Central memory CD8-positive, alpha-beta T cell (primary cell): Measurements from ENCODE around the gene ARID4B.
A peak's percentile ranks its signal among the peaks of the same experiment; 100 is the strongest.

ENCODE experiments used
- ATAC-seq: fragments of 150-1000 bp; cut with Tn5 transposase; replicated peaks from 2 replicates; pipeline ENCODE4 v1.10.0; 2022; ENCODE audit warnings: mild to moderate bottlenecking, moderate FRiP score, moderate number of reproducible peaks; ENCODE audit not compliant: poor library complexity, severe bottlenecking; ENCODE audit errors: extremely low read depth
- DNase-seq, 2 donors: peaks; one replicate each; pipeline ENCODE4 v3.0.0; 2021; ENCODE audit warnings: low spot score in 2 of 2
- H3K27ac Mint-ChIP-seq: one replicate; pipeline ENCODE4 v1.8.0; 2022; ENCODE audit warnings: low read depth, mild to moderate bottlenecking, moderate library complexity, mixed read lengths
- H3K27me3 Mint-ChIP-seq: one replicate; pipeline ENCODE4 v1.8.0; 2022; ENCODE audit warnings: mixed read lengths
- H3K36me3 Mint-ChIP-seq: one replicate; pipeline ENCODE4 v1.8.0; 2022; ENCODE audit warnings: mild to moderate bottlenecking, moderate library complexity, mixed read lengths; ENCODE audit not compliant: insufficient read depth
- H3K4me1 Mint-ChIP-seq: one replicate; pipeline ENCODE4 v1.8.0; 2022; ENCODE audit warnings: mixed read lengths
- H3K4me3 Mint-ChIP-seq: one replicate; pipeline ENCODE4 v1.8.0; 2022; ENCODE audit warnings: mild to moderate bottlenecking, moderate library complexity, mixed read lengths
- H3K9me3 Mint-ChIP-seq: one replicate; pipeline ENCODE4 v1.8.0; 2022; ENCODE audit warnings: mixed read lengths

The ARID4B gene

DNA sequence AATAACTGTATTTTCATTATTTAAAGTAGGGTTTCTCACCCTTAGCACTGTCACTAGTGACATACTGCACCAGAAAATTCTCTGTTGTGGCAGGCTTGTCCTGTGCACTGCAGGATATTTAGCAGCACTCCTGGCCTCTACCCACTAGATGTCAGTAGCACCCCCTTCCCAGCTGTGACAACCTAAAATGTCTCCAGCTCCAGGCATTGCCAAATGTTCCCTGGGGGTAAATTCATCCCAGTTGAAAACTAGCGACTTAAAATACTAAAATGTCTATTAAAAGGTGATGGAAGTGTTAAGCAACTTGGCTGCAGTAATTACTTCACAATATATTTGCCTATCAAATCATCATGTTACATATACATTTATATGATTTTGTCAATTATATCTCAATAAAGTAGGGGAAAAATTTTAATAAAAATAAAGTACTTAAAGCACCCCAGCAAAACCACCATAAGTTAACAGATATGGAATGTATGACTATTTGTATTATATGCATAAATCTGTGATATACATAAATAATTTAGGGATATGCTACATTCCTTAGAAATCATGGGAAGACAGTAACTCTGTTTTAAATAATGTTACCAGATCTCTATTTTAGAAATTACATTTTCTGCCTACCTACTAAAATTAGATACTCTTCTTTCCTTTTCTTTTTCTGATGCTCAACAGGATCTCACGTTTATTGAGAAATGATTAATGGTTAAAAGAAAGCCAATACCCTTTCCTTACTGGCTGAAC, 74.6 kb downstream of the ARID4B start:
- Mint-ChIP-seq H3K27ac (peak overlapping the region; percentile 49), H3K4me3 (no peak overlapping the region), H3K36me3 (peaks cover 17% of the 10 kb centered on the region), H3K27me3 (no peaks in the 10 kb centered on the region), H3K4me1 (peaks cover 11% of the 10 kb centered on the region), H3K9me3 (no peaks in the 10 kb centered on the region)
- ATAC-seq (peak; percentile 89), DNase-seq (peak; percentile 27 to 44)

DNA sequence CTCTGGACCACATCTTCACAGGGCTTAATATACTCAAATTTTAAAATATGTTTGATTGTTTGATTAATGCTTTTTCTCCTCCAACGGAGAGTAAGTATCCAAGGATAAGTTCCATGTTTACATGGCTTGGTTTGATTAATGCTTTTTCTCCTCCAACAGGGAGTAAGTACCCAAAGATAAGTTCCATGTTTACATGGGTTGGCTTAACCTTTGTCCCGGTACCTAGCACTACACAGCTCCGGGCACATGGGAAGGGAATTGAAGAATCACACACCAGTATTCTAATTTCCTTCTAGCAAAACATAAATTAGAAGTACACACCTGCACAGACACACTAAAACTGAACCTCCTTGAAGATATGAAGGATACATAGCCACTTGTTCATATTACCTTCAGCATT, 77.5 kb downstream of the ARID4B start:
- Mint-ChIP-seq H3K27ac (no peak overlapping the region), H3K36me3 (peaks cover 24% of the 10 kb centered on the region)

DNA sequence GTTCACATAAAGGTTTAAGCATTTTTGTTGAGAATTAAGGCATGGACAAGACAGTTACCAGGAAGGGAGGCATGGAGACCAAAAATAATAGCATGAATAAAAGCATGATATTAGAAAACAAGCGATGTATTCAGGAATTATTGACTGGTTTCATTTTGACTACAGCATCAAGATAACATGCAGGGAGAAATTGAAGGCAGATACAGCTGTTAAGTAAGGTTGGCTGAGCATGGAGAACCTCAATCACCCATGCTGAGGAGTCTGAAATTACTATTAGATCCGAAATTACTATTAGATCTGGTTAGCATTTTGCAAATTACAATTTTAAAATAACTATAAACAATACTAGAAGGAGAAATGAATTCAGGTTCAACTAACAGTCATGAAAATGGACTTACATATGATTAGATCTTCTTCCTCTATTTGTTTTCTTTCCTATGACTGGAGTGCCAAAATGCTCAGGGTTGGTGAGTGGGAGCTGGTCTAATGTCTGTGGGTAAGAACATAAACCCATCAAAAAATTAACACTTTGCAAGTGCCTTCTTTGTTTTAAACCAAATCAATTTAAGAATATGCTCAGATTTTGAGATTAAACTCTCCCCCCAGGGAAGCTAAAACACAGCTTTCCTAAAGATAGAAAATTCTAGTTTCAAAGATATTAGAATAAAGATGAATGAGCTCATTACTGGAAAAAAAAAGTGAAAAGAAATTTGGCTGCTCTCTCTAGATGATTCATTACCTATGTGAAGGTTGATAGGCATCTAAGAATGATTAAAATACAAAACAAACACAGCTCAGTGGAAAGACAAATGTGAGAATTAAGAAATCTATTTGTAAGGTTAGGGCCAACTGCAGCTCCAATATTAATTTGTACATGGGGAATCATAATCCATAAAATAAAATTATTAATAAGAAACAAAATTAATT, 81.7 kb downstream of the ARID4B start:
- ATAC-seq (no peak), DNase-seq (no peak)
- Mint-ChIP-seq H3K27me3 (no peaks in the 10 kb centered on the region), H3K4me1 (peaks cover 26% of the 10 kb centered on the region), H3K27ac (peak overlapping the region; percentile 81), H3K9me3 (no peaks in the 10 kb centered on the region), H3K4me3 (no peak overlapping the region), H3K36me3 (peaks cover 30% of the 10 kb centered on the region)

More for the DNA sequence above, 77.5 kb downstream of the ARID4B start:
- no peak for DNase-seq
- Mint-ChIP-seq H3K4me1 (peaks cover 18% of the 10 kb centered on the region), H3K9me3 (no peaks in the 10 kb centered on the region), H3K27me3 (no peaks in the 10 kb centered on the region), H3K4me3 (no peak overlapping the region)
- ATAC-seq = no peak

DNA sequence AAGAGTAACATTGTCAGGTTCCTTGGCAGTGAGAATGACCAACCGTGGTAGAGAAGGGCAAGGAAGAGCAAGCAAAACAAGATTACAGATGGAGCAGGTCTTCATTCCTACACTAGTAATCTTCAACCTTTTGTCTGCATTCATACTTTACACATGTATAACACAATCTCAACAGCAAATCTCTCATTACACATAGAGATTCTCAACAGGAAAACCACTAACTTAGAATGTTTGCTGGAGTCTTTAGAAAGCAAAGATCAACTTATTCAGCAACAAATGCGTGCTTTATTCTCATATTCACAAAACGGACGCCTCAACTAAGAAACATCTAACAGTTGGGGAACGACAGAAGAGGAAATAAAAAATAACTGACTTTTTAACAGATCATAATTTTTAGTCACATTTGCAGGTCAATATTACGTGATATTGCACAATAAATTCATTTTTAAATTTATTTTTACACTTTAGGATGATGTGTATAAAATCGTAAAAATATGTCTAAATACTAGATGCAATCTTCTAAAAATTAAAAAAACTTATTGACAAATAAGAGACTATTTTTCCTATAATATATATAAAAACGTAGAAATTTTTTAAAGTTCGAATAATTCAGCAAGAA, 82.9 kb downstream of the ARID4B start:
- Mint-ChIP-seq H3K4me1 (peaks cover 33% of the 10 kb centered on the region), H3K36me3 (peaks cover 29% of the 10 kb centered on the region), H3K27ac (peak overlapping the region; percentile 81)

DNA sequence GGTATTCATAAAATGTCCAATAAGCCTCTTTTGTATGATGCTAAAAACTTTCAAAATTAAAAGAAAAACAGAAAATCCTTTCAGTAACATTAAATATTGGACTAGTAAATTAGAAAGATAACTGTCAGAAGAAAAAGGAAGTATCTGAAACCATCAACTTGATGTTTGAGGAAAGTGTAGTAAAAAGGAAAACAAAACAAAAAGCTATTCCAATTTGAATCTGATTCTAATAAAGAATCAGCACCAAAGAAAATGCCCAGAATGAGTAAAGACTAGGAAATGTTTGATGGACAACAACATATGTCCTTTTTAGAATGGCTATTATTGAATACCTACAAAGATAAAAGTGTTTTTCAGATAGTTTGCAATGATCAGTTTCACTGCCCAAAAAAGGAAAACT, 87.0 kb downstream of the ARID4B start:
- DNase-seq (no peak), ATAC-seq (no peak)
- no peaks in the 10 kb centered on the region for H3K27me3 Mint-ChIP-seq
- H3K4me3 Mint-ChIP-seq = no peak overlapping the region
- no peaks in the 10 kb centered on the region for H3K9me3 Mint-ChIP-seq
- H3K27ac Mint-ChIP-seq = peak overlapping the region; percentile 46
- peaks cover 37% of the 10 kb centered on the region for H3K36me3 Mint-ChIP-seq
- peaks cover 33% of the 10 kb centered on the region for H3K4me1 Mint-ChIP-seq

More for the DNA sequence above, 82.9 kb downstream of the ARID4B start:
- no peaks in the 10 kb centered on the region for H3K9me3 Mint-ChIP-seq
- DNase-seq (no peak), ATAC-seq (no peak)
- no peaks in the 10 kb centered on the region for H3K27me3 Mint-ChIP-seq
- H3K4me3 Mint-ChIP-seq = no peak overlapping the region

DNA sequence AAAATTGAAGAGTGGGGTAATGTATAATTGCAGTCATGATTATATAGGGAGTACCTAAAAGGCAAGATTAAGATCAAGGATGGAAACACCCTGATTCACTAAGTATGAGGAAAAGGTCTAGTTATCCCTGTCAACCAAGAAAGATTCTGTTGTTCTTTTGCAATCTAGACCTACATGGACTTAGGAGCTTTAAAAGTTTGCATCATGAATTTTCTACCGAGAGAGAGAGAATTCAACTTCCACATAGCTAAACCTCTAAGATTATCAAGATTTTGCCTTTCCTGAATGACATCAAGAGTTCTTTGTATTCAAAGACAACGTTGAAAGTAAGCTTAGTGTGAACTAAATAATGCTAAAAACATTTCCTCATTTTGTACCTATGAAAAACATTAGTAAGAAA, 88.1 kb downstream of the ARID4B start:
- Mint-ChIP-seq H3K4me1 (peaks cover 25% of the 10 kb centered on the region), H3K27ac (no peak overlapping the region), H3K9me3 (no peaks in the 10 kb centered on the region), H3K4me3 (no peak overlapping the region), H3K36me3 (peaks cover 44% of the 10 kb centered on the region), H3K27me3 (no peaks in the 10 kb centered on the region)
- ATAC-seq (no peak), DNase-seq (no peak)

DNA sequence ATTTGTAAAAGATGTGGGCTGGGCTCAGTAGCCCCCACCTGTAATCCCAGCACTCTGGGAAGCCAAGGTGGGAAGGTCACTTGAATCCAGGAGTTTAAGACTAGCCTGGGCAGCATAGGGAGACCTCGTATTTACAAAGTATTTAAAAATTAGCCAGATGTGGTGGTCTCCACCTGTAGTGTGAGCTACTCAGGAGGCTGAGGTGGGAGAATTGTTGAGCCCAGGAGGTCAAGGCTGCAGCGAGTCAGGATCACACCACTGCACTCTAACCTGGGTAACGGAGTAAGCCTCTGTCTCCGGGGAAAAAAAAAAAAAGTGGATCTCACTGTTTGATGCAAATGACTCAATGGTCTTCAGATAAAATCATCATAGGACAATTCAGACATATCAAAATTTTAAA, 89.4 kb downstream of the ARID4B start:
- no peak overlapping the region for H3K4me3 Mint-ChIP-seq
- no peaks in the 10 kb centered on the region for H3K9me3 Mint-ChIP-seq
- H3K27ac Mint-ChIP-seq = peak overlapping the region; percentile 61

DNA sequence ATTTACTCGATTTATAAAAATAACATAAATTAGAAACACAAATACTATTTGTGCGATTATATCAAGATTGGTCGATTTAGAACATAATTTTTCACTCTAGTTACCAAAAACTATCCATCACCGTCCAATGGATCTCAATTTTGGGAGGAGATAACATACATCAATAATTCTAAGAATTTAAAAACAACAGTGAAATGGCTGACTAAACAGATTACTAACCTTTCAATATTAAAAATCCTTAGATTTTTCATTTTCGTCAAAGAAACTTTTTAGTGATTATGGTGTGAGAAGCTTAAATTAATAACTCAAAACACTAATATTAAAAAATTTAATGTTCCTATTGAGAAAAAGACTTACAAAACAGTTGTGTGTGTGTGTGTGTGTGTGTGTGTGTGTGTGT, 91.9 kb downstream of the ARID4B start:
- ATAC-seq (no peak), DNase-seq (no peak)
- Mint-ChIP-seq H3K4me1 (peaks cover 15% of the 10 kb centered on the region), H3K36me3 (peaks cover 44% of the 10 kb centered on the region), H3K27me3 (no peaks in the 10 kb centered on the region), H3K4me3 (no peak overlapping the region), H3K9me3 (no peaks in the 10 kb centered on the region), H3K27ac (no peak overlapping the region)

More for the DNA sequence above, 89.4 kb downstream of the ARID4B start:
- H3K27me3 Mint-ChIP-seq = no peaks in the 10 kb centered on the region
- ATAC-seq = no peak
- peaks cover 15% of the 10 kb centered on the region for H3K4me1 Mint-ChIP-seq
- H3K36me3 Mint-ChIP-seq = peaks cover 44% of the 10 kb centered on the region
- DNase-seq = no peak

DNA sequence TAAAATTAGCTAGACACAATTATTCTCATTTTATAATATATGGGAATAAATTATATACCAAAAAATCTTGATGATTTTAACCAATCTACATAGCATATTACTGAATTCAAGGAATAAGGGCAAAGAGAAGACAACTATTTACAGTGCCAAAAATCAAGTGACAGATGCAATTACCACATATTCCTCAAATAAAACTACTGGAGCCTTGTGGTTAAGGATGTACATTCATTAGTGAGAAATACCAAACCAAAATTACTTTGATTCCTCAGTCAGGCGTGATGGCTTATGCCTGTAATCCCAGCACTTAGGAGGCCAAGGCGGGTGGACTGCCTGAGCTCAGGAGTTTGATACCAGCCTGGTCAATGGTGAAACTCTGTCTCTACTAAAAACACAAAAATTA, 98.1 kb downstream of the ARID4B start:
- Mint-ChIP-seq H3K27me3 (no peaks in the 10 kb centered on the region), H3K4me3 (no peak overlapping the region), H3K9me3 (no peaks in the 10 kb centered on the region), H3K4me1 (peaks cover 14% of the 10 kb centered on the region), H3K36me3 (peaks cover 52% of the 10 kb centered on the region), H3K27ac (no peak overlapping the region)
- DNase-seq (no peak), ATAC-seq (no peak)

DNA sequence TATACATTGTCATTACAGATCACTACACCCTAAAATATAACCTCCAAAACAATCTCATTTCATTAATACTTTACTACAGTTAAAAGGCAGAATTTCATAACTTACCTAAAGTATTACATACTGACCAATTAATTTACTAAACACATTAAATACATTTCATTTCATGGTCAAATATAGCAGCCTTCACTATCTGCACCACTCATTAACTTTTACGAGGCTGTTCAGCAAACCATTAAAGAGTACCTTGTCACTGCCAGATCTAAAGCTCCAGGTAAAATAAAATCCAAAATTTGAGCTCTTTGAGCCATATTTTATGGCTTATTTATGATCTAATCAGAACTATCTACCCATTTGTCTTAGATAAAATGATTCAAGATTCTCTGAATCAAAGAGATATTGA, 100.6 kb downstream of the ARID4B start:
- no peaks in the 10 kb centered on the region for H3K27me3 Mint-ChIP-seq
- H3K27ac Mint-ChIP-seq = no peak overlapping the region
- no peak for ATAC-seq
- no peak for DNase-seq
- H3K4me3 Mint-ChIP-seq = no peak overlapping the region
- no peaks in the 10 kb centered on the region for H3K9me3 Mint-ChIP-seq
- peaks cover 51% of the 10 kb centered on the region for H3K36me3 Mint-ChIP-seq
- H3K4me1 Mint-ChIP-seq = peaks cover 19% of the 10 kb centered on the region

DNA sequence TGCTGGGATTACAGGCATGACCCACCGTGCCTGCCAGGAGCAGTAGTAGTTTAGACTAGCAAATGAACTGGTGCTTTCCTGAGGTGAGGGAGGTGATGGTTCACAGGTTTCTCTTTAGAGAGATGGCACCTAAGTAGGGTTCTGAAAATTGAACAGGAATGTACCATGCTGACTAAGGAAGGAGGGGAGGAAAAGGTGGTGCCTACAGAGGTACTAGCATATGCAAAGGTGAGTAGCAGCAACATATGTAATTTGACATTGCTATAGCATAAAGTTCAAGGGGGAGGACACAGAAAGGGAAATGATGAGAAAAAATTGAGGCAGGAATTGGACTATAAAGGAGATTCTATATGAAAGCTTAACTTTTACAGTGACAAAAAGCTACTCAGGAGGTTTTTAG, 101.0 kb downstream of the ARID4B start:
- no peak overlapping the region for H3K4me3 Mint-ChIP-seq
- no peaks in the 10 kb centered on the region for H3K27me3 Mint-ChIP-seq
- no peak overlapping the region for H3K27ac Mint-ChIP-seq
- H3K4me1 Mint-ChIP-seq = peaks cover 19% of the 10 kb centered on the region
- ATAC-seq = no peak
- peaks cover 56% of the 10 kb centered on the region for H3K36me3 Mint-ChIP-seq
- no peaks in the 10 kb centered on the region for H3K9me3 Mint-ChIP-seq
- DNase-seq = no peak

DNA sequence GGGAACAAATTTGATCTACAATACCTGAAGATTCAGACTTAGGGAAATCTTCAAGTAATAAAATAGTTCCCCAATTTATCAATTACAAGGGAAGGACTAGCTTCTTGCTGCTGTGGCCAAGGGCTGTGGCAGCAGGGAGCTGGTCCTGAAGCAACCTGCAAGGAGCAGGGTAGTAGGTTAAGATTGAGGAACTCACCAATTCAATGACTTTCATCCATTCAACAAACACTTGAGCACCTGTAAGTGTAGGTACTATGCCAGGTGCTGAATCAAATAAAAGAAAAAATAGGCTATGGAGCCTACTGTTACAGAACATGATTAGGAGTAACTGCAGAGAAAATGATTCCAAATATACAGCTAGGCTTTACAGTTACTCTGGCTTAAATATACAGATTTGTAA, 102.7 kb downstream of the ARID4B start:
- H3K36me3 Mint-ChIP-seq = peaks cover 61% of the 10 kb centered on the region
- H3K27me3 Mint-ChIP-seq = no peaks in the 10 kb centered on the region
- no peak for DNase-seq
- no peaks in the 10 kb centered on the region for H3K9me3 Mint-ChIP-seq
- peaks cover 19% of the 10 kb centered on the region for H3K4me1 Mint-ChIP-seq
- ATAC-seq = no peak
- no peak overlapping the region for H3K4me3 Mint-ChIP-seq
- no peak overlapping the region for H3K27ac Mint-ChIP-seq
